ENCODE data around the gene MLANA.

The MLANA gene

DNA sequence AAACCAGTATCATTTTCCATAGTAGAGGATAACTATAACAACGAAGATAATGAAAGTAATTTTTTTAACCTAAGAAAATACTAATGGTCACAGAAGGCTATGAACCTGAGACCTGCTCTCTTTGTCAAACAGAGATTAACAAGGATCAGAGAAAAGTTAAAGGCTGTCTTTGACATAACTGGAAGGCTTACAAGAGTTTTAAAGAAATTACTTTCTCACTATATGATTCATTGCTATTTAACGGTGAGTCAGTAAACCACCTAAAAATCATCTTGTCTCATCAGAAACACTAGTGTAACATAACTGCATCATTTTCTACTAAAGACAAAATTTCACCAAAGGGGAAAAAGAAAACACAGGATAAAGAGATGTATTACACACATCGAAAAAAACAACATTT is 19.3 kb downstream of the MLANA start:
- no peak for DNase-seq

- DNase-seq = no peak
Measured at GRCh38 chr9:5910413-5911057, 19.8 kb downstream of the MLANA start.

DNA sequence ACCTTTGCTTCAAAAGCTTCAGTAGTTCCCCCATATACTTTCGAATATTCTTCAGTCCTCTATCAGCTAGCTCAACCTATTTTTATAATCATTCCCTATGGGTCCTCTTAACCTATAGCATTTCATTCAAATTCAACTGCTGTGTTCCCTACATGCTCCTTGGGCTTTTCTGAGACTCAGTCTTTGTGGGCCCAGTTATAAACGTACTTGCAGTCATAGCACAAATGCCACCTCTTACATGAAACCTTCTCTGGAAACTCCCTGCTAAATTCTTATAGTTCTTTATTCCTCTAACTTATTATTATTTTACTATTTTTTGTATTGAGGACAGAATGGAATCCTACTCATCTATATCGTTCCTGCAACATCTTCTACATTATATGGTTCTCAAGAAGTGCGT is 24.7 kb downstream of the MLANA start:
- DNase-seq = no peak

GRCh38 chr9:5917273-5917672 is 26.6 kb downstream of the MLANA start:
- DNase-seq = no peak

DNA sequence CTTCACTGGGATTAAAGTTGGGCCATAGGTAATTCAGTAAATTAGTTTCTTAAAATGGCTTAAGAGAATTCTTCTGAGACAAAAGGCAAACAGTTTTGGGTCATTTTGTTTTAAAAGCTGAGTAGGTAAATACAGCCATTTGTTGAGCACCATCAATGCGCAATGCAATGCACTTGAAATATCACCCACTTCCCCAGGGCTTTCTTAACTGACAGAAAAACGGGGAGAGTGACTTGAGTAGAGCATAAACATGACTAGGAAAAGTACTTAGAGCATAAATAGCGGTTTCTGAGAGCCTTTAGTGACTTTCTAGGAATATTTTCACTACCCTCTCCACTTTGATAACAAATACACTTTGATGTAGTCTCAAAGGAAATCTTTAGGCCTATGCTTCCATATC is 27.2 kb downstream of the MLANA start:
- no peak for DNase-seq

DNA sequence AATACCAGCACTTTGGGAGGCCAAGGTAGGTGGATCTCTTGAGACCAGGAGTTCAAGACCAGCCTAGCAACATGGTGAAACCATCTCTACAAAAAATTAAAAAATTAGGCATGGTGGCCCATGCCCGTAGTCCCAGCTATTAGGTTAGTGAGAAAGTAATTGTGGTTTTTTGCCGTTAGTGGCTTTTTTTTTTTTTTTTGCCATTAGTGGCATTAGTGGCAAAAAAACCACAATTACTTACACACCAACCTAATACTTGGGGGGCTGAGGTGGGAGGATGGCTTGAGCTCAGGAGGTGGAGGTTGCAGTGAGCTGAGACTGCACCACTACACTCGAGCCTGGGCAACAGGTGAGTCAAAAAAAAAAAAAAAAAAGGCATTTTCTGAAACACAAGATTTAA is 27.8 kb downstream of the MLANA start:
- no peak for DNase-seq

- no peak for DNase-seq
Measured at GRCh38 chr9:5920860-5921328, 30.2 kb downstream of the MLANA start.

- DNase-seq = no peak
Measured at GRCh38 chr9:5922192-5922591, 31.5 kb downstream of the MLANA start.

- DNase-seq = no peak
Measured at GRCh38 chr9:5931657-5932056, 41.0 kb downstream of the MLANA start.

DNA sequence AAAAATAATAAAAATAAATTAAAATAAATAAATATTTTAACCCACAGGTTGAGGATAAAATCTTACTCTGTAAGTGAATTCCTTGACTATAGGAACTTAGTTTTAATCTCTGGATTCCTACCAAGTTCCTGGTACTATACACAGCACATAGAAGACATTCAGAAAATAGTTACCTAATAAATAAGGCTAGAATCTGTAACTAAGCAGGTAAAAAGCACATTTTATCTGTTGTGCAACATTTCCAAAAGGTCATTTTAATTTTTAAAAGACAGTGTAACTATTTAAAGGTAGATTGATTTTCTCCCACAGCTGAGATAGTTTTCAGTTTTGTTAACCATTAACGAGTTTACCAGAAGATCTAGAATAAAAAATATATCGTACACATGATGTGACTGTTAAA is 47.8 kb downstream of the MLANA start:
- DNase-seq = no peak

- DNase-seq = no peak
Measured at GRCh38 chr9:5939530-5939929, 48.8 kb downstream of the MLANA start.

DNA sequence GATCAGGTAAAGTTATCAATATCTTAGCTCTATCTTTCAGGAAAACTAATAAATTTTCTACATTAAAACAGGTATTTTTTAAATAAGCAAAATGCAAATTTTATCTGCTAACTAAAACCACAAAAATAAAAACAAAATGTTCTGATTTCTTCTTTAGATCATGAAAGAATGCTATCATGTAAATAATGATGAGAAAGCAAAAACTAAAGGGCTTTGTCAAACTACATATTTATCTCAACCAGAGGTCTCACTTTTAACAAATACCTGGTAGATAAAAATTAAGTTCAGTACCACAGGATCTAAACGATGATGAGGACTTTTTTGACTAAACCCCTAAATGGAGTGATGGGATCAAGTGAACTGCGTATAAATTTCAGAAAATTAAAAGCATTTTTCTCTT is 50.5 kb downstream of the MLANA start:
- DNase-seq = no peak

- no peak for DNase-seq
Measured at GRCh38 chr9:5945112-5945511, 54.4 kb downstream of the MLANA start.

DNA sequence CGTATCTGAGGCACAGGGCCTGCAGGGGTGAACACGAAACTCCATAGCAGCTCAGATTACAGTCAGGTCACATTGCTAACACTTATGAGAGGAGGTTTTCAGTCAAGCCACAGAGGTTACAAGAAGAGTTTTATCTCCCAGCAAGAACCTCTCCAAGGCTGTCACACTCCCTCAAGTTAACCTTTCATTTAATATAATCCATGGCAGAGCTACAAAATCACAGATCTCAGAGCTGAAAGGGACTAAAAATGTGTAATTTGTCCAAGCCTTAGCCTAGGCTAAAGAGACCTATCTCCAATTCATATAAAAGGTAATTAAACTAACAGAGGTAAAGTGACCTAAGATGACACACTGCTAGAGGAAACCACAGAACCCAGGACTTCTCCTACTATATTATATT is 57.2 kb downstream of the MLANA start:
- no peak for DNase-seq

DNA sequence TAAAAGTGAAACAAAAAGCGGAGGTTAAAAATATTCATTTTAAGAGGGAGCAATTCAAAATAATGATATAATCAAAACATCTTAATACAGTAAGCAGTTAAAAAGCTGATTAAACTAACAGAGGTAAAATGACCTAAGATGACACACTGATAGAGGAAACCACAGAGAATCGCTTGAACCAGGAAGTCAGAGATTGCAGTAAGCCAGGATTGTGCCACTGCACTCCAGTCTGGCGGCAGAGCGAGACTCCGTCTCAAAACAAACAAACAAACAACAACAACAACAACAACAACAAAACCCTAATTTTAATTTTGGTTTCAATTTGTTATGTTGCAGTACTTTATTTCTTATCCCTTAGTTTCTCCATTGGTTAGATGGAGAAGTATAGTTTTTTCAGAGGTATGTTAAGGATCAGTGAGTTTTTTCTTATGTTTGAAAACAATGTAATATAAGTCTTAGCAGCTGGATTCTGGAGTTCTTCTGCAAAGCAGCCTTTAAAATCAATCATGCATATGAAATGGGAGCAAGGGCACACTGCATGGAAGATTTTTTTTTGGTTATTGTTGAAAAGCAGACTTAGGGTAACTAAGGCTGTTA is 58.5 kb downstream of the MLANA start:
- DNase-seq = no peak

GRCh38 chr9:5950261-5950660 is 59.6 kb downstream of the MLANA start:
- DNase-seq = no peak

DNA sequence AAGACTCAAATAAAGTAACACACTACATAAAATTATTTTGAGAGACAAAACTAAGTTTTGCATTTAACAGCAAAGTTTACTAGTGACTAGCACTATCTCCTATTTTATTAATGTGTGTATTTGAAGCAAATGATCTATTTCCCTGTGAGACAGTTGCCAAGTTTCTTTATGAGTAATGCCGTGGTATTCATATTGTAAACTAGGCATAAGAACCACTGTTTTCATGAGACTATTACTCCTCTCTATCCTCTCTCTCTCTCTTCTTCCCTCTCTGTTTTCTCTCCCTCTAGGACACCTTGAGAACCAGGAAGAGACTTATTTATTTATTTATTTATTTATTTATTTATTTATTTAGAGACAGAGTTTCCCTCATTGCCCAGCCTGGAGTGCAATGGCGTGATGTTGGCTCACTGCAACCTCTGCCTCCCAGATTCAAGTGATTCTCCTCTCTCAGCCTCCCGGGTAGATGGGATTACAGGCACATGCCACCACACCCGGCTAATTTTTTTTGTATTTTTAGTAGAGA is 61.1 kb downstream of the MLANA start:
- DNase-seq = no peak

DNA sequence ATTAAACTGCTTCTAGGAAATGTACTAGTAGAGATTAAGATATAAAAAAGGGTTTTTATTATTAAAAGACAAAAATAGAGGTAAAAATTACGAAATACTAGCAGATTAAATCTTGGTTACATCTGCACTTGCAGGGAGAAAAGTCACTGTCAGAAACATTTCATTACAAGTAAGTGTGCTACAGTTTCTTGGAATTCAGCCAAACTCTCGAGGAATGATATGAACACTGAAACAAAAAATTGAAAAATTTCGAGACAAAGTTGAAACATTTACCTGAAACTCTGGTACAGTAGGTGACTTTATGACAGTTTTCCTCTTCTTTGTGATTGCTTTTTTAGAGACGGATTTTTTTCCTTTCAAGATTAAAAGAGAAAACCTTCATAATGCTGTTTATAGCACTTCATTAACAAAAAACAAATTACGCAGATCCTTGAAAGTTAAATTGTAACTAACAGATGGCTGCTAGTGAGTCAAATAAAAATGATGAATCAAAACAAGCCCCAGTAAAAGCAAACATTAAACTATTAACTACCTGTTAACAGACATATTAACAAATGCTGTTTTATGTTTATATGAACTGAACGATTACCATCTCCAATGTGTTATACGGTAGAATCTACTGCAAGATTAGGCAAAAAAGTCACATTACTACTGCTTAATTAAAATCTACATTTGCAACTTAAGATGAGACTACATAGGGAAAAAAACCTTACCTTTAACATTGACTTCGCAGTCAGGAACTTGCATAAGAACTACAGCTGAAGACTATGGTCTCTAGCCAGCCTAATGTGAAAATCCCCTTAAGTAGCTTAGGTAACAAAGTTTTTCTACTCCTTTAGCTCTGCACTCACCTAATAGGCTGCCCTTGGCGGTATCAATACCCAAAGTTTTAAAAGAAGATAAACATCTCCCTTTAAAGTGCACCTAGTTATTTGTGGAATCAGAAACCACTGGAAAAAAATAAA is 63.3 kb downstream of the MLANA start:
- DNase-seq = no peak

GRCh38 chr9:5957166-5957565 is 66.5 kb downstream of the MLANA start:
- DNase-seq = no peak

GRCh38 chr9:5958273-5958672 is 67.6 kb downstream of the MLANA start:
- no peak for DNase-seq

All from GOT3 (cell line).